ENCODE data around the gene P2RX7. TPM values are rescaled to one million over a fixed set of nuclear protein-coding genes. Genes with fewer than 3 reads are reported as not detected.
"Not testable (repeated sequence)": the region's sequence is repeated elsewhere in the genome, so short reads cannot be mapped to it uniquely, and the experiment has no call there.

Gene P2RX7
- total and polyA plus RNA-seq, 7 donors, result 0.07 to 1.3 (median 0.17) TPM

DNA sequence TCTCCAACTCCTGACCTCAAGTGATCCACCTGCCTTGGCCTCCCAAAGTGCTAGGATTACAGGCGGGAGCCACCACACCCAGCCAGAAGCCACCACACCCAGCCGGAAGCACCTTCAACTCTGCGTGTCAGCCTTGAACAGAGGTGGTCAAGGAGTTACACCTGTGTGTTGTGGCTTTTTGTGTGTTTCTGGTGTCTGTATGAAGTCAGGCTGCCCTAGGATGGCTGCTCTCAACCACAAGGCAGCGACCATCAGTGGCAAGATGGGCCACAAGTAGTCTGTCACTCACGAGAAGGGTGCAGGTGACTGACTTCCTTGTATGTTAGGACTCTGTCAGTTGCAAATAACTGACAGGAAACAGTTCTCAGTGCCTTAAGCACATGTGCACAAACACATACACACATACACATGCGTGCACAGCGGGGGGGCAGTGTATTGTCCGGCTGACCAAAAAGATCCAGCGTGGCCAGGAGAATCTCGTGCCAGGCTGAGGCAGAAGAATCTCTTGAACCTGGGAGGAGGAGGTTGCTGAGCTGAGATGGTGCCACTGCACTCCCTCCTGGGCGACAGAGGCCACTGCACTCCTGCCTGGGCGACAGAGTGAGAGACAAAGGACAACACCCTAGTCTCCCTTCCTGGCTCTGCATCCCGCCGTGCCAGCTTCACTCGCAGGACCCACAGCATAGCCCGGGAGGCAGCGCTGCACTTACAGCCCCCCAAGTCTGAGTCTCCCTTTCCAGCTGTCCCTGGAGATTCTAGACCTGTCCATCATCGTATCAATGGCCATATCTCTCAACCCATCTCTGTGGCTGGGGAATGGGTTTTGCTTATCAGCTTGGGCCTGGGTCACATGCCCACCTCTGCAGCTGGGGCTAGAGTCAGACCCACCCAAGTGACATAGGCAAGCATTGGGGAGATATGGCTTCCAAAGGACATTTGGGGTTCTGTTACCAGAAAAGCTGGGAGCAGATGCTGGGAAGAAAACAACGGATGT is 90.9 kb downstream of the P2RX7 start:
- Histone ChIP-seq H3K27me3 (ENCODE audit: insufficient read depth in 3 of 3, low read length in 2 of 3) (no peaks in the 10 kb centered on the region), H3K27ac (no peak overlapping the region), H3K36me3 (ENCODE audit: insufficient read depth in 1 of 2, low read depth in 1 of 2) (no peaks in the 10 kb centered on the region), H3K9me3 (no peaks in the 10 kb centered on the region), H3K4me1 (no peaks in the 10 kb centered on the region), H3K4me3 (no peak overlapping the region)
- TF ChIP-seq, protein P1, sequence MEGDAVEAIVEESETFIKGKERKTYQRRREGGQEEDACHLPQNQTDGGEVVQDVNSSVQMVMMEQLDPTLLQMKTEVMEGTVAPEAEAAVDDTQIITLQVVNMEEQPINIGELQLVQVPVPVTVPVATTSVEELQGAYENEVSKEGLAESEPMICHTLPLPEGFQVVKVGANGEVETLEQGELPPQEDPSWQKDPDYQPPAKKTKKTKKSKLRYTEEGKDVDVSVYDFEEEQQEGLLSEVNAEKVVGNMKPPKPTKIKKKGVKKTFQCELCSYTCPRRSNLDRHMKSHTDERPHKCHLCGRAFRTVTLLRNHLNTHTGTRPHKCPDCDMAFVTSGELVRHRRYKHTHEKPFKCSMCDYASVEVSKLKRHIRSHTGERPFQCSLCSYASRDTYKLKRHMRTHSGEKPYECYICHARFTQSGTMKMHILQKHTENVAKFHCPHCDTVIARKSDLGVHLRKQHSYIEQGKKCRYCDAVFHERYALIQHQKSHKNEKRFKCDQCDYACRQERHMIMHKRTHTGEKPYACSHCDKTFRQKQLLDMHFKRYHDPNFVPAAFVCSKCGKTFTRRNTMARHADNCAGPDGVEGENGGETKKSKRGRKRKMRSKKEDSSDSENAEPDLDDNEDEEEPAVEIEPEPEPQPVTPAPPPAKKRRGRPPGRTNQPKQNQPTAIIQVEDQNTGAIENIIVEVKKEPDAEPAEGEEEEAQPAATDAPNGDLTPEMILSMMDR (IDR thresholded peaks at IDR 0.05), result no peak
- intact Hi-C loops (cut with DNase I), result no loop called here
- DNase-seq, result no peak
- 85 to 90% (median 87%) methylated on average over 19 of the region's 19 CpGs for WGBS, 3 donors
- ATAC-seq, result no peak

DNA sequence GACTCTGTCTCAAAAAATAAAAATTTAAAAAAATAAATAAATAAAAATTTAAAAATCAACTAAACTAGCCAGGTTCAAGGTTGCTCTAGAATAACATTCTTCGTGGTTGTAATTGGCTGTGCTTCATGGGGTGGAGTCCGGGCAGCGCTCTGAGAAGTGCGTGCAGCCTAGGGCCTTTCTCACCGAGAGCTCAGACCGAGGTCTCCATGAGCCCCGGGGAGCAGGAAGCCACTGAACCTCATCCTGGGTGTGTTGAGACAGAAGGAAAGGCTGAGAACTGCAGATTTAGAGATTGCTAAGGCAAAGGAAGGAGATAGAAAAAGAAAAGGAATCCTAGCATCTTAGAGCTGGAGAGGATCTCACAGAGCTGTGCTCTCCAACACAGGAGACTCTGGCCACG is 91.9 kb downstream of the P2RX7 start:
- TF ChIP-seq, protein P1 (IDR thresholded peaks at IDR 0.05), result no peak
- 88 to 90% (median 89%) methylated on average over 8 of the region's 8 CpGs for WGBS, 3 donors
- H3K36me3 ChIP-seq (ENCODE audit: insufficient read depth in 1 of 2, low read depth in 1 of 2), result no peaks in the 10 kb centered on the region

DNA sequence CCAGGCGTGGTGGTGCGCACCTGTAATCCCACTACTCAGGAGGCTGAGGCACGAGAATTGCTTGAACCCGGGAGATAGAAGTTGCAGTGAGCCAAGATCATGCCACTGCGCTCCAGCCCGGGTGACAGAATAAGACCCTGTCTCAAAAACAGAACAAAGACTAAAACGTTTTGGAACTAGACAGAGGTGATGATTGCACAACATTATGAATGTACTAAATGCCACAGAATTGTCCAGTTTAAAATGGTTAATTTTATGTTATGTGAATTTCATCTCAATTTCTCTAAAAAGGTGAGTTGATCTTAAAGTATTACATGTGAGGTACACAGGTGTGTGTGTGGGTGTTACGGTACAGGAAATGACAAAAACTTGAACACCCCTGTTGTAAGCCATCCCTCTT is 93.7 kb downstream of the P2RX7 start:
- H3K9me3 ChIP-seq, result no peaks in the 10 kb centered on the region
- no peaks in the 10 kb centered on the region for H3K4me1 ChIP-seq
- intact Hi-C loops (cut with DNase I), result no loop called here
- no peaks in the 10 kb centered on the region for H3K36me3 ChIP-seq (ENCODE audit: insufficient read depth in 1 of 2, low read depth in 1 of 2)
- no peaks in the 10 kb centered on the region for H3K27me3 ChIP-seq (ENCODE audit: insufficient read depth in 3 of 3, low read length in 2 of 3)
- H3K27ac ChIP-seq, result no peak overlapping the region
- H3K4me3 ChIP-seq, result no peak overlapping the region
- no peak for DNase-seq
- 89 to 92% (median 90%) methylated on average over 8 of the region's 8 CpGs for WGBS, 3 donors
- ATAC-seq, result no peak
- TF ChIP-seq, protein P1 (IDR thresholded peaks at IDR 0.05), result no peak

More for the DNA sequence above, 91.9 kb downstream of the P2RX7 start:
- intact Hi-C loops (cut with DNase I), result no loop called here
- no peak for ATAC-seq
- H3K4me3 ChIP-seq, result no peak overlapping the region
- DNase-seq, result no peak
- H3K9me3 ChIP-seq, result no peaks in the 10 kb centered on the region
- no peaks in the 10 kb centered on the region for H3K4me1 ChIP-seq
- H3K27me3 ChIP-seq (ENCODE audit: insufficient read depth in 3 of 3, low read length in 2 of 3), result no peaks in the 10 kb centered on the region
- H3K27ac ChIP-seq, result no peak overlapping the region

DNA sequence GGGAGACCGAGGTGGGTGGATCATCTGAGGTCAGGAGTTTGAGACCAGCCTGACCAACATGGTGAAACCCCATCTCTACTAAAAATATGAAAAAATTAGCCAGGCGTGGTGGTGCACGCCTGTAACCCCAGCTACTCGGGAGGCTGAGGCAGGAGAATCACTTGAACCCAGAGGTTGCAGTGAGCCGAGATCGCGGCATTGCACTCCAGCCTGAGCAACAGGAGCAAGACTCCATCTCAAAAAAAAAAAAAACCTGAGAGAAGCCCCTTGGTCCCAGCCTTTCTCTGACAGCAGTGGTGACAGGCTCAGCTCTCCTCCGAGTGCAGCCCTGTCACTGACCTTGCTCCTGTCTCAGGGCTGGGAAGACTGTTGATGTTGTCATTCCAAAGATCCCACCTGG is 94.2 kb downstream of the P2RX7 start:
- H3K27ac ChIP-seq; H3K4me1 ChIP-seq; DNase-seq; H3K9me3 ChIP-seq; intact Hi-C loops (cut with DNase I); ATAC-seq; H3K4me3 ChIP-seq; H3K27me3 ChIP-seq (ENCODE audit: insufficient read depth in 3 of 3, low read length in 2 of 3); H3K36me3 ChIP-seq (ENCODE audit: insufficient read depth in 1 of 2, low read depth in 1 of 2): not testable (repeated sequence)
- 94 to 99% (median 95%) methylated on average over 8 of the region's 8 CpGs for WGBS, 3 donors

DNA sequence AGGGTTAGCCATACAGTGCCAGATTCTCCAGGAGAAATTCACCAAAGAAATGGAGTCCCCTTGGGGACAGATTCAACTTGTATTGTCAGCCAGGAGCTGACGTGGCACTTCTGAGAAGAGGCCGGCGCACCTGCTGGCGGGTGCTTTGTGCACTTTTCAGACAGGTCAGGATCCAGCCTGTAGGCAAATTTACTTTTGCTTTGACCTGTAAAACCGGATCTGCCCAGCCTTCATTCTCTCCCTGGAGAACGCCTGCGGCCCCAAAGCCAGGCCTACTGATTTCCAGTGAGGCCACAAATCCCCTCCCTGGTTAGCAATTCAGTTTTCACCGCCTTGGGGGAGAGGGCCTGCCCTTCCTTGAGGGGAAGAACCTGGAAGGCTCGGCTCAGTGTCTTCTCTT is 94.6 kb downstream of the P2RX7 start:
- DNase-seq, result no peak
- no peak overlapping the region for H3K27ac ChIP-seq
- no peaks in the 10 kb centered on the region for H3K36me3 ChIP-seq (ENCODE audit: insufficient read depth in 1 of 2, low read depth in 1 of 2)
- TF ChIP-seq, protein P1 (IDR thresholded peaks at IDR 0.05), result no peak
- no peak for ATAC-seq
- no peaks in the 10 kb centered on the region for H3K4me1 ChIP-seq
- no peaks in the 10 kb centered on the region for H3K27me3 ChIP-seq (ENCODE audit: insufficient read depth in 3 of 3, low read length in 2 of 3)
- H3K9me3 ChIP-seq, result no peaks in the 10 kb centered on the region
- WGBS, 3 donors, result 81 to 85% (median 83%) methylated on average over 9 of the region's 9 CpGs
- no peak overlapping the region for H3K4me3 ChIP-seq
- intact Hi-C loops (cut with DNase I), result no loop called here
